ENCODE measurements around the gene MAT2A. TPM values are rescaled to one million over a fixed set of nuclear protein-coding genes. Genes with fewer than 3 reads are reported as not detected.
A peak's percentile ranks its signal among the peaks of the same experiment; 100 is the strongest.

MAT2A gene
- total and polyA plus RNA-seq, 10 of the 15 experiments (the other 5 are each of a cell fraction or from before 2014, with no cell fraction given): 97.6 to 408 (median 290) TPM

DNA sequence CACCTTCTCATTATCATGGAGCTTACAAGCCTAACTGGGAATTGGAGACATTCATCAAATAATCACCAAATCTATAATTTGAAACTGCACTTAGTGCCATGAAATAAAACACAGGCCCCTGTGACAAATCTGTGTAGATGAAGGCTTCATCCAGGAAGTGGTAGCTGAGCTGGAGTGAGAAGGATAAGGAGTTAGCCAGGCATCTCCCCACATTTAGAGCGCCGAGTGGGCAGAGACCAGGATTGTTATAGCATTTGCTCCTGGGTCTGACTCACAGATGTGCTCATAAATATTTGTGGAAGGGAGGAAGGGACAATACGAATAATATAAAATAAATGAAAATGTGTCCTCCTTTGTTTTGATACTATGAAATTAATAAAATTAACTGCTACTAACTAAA, 2.5 kb upstream of the MAT2A start (continued):
- TF ChIP-seq, protein P1, sequence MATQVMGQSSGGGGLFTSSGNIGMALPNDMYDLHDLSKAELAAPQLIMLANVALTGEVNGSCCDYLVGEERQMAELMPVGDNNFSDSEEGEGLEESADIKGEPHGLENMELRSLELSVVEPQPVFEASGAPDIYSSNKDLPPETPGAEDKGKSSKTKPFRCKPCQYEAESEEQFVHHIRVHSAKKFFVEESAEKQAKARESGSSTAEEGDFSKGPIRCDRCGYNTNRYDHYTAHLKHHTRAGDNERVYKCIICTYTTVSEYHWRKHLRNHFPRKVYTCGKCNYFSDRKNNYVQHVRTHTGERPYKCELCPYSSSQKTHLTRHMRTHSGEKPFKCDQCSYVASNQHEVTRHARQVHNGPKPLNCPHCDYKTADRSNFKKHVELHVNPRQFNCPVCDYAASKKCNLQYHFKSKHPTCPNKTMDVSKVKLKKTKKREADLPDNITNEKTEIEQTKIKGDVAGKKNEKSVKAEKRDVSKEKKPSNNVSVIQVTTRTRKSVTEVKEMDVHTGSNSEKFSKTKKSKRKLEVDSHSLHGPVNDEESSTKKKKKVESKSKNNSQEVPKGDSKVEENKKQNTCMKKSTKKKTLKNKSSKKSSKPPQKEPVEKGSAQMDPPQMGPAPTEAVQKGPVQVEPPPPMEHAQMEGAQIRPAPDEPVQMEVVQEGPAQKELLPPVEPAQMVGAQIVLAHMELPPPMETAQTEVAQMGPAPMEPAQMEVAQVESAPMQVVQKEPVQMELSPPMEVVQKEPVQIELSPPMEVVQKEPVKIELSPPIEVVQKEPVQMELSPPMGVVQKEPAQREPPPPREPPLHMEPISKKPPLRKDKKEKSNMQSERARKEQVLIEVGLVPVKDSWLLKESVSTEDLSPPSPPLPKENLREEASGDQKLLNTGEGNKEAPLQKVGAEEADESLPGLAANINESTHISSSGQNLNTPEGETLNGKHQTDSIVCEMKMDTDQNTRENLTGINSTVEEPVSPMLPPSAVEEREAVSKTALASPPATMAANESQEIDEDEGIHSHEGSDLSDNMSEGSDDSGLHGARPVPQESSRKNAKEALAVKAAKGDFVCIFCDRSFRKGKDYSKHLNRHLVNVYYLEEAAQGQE (IDR thresholded peaks at IDR 0.05; ENCODE audit: low read depth, low read length): no peak
- TF ChIP-seq, protein P2, sequence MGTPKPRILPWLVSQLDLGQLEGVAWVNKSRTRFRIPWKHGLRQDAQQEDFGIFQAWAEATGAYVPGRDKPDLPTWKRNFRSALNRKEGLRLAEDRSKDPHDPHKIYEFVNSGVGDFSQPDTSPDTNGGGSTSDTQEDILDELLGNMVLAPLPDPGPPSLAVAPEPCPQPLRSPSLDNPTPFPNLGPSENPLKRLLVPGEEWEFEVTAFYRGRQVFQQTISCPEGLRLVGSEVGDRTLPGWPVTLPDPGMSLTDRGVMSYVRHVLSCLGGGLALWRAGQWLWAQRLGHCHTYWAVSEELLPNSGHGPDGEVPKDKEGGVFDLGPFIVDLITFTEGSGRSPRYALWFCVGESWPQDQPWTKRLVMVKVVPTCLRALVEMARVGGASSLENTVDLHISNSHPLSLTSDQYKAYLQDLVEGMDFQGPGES (IDR thresholded peaks at IDR 0.05): no peak
- TF ChIP-seq RB1 (IDR thresholded peaks at IDR 0.05; ENCODE audit: borderline replicate concordance): no peak

DNA sequence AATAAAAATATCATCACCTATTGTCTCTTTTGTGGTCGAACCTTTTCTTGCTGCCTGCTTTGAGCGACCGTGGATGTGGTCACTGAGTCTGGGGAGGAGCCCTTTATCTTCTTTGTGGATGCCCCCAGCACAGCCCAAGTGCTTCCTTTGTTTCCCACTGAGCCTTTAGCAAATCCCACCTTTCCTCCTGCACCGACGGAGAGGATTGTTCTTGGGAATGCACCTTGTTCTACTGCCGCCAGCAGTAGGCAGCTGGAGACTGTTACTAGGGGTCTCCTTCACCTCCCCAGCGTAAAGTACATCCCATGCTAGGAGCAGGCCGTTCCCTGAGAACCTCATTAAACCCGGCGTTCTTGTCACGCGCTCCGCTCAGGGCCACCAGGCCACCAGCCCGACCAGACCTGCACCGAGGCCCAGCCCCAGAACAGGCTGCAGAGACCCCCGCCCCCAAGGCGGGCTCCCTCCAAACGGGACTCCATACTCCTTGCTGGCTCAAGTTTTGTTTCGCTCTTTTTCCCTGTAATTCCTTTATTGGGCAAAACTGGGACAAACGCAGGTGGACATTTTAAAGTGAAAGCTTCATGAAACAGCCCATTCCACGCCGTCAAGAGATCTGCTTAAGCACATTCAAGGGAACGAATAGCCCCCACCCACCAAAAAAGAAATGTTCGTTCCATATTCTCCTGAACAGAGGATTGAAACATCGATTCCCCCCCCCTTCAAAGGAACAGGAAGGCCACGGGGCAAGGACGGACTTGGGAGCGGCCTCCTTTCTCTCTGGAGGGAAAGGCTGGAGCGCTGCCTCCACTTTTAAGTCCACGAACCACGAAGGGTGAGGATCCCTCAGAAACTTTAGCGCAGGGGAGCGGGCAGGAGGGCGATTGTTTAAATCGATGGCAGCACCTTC, 1.1 kb upstream of the MAT2A start:
- FAIRE-seq (no peak), ATAC-seq (peak; percentile 28), DNase-seq (ENCODE audit: low read depth, low spot score) (no peak)
- POLR2A ChIA-PET: interaction anchor here (0.6 to 3.7 kb wide), 19 partner anchors 9 to 211 kb away, joined by 3 to 33 read pairs (median 5); partner anchors contain the start of genes C2orf68, ELMOD3, GGCX and RETSAT
- BruUV-seq (replicated peaks): TSS peak; percentile 87
- peaks cover 3 to 19% of the 10 kb centered on the region in 2 experiments; a peak in 3 of 4 replicates for H3K36me3 ChIP-seq (ENCODE audit: control insufficient read depth in 2 of 2, insufficient read depth in 2 of 2, low read length in 1 of 2)
- no peaks in the 10 kb centered on the region for H3K4me1 ChIP-seq (ENCODE audit: control insufficient read depth, insufficient read depth, low read length)
- intact Hi-C loops (cut with micrococcal nuclease; ENCODE audit: unreplicated experiment) (loop anchor here (2.0 to 5.0 kb wide), 2 partner anchors 79 to 183 kb away; partner anchors contain the start of genes ELMOD3, RETSAT and USP39), in situ Hi-C loops (cut with MboI) (no loop called here)
- peaks cover 59% of the 10 kb centered on the region for H3K79me2 ChIP-seq (ENCODE audit: control insufficient read depth, insufficient read depth, low read length)
- no peaks in the 10 kb centered on the region; the same call in 2 of the 3 replicates for H3K9me3 ChIP-seq (replicated peaks; ENCODE audit: control insufficient read depth, insufficient read depth, low read length)
- H2AFZ ChIP-seq (ENCODE audit: control insufficient read depth, low read depth, low read length): peak overlapping the region; percentile 98
- peak overlapping the region; percentile 96 for H3K4me2 ChIP-seq (ENCODE audit: control insufficient read depth, insufficient read depth)
- H3K4me3 ChIP-seq: peak overlapping the region; percentile 86
- CTCF ChIA-PET: interaction anchor here (1.0 to 10.9 kb wide), 3 partner anchors 15 to 168 kb away, joined by 3 to 134 read pairs (median 6); no protein-coding TSS in a partner anchor
- under 1% methylated on average over 35 of the region's 35 CpGs for WGBS (ENCODE audit: insufficient coverage, insufficient replicate concordance, low lambda C conversion rate, missing lambda C conversion rate)
- peak overlapping the region; percentile 100 for H3K27ac ChIP-seq (ENCODE audit: control insufficient read depth, insufficient read depth)
- H3K27me3 ChIP-seq (replicated peaks in 1 of 2; ENCODE audit: control insufficient read depth in 2 of 2, insufficient read depth in 2 of 2, low read length in 1 of 2): no peaks in the 10 kb centered on the region
- H4K20me1 ChIP-seq (ENCODE audit: control insufficient read depth, insufficient read depth): peaks cover 4% of the 10 kb centered on the region; the same call in 1 of the 2 replicates
- SMC1A ChIA-PET (ENCODE audit: uncharacterized antibody, unreplicated experiment): interaction anchor here (0.8 to 8.2 kb wide), 6 partner anchors 13 to 118 kb away, joined by 3 to 86 read pairs (median 12); partner anchors contain the start of genes RNF181 and SH2D6
- peak overlapping the region; percentile 100 for H3K9ac ChIP-seq (ENCODE audit: control insufficient read depth, insufficient read depth, low read length)
- RAD21 ChIA-PET (ENCODE audit: unreplicated experiment): interaction anchor here (1.0 to 2.5 kb wide), 6 partner anchors 14 to 210 kb away, joined by 3 to 16 read pairs (median 7); partner anchors contain the start of genes RNF181 and TGOLN2
- TF ChIP-seq NFIC (IDR thresholded peaks at IDR 0.05; ENCODE audit: low read depth, low read length) (peak; percentile 32; the same call in 1 of the 2 replicates), RUNX3 (IDR thresholded peaks at IDR 0.05; ENCODE audit: low read length) (peak; percentile 63), POLR2A (IDR thresholded peaks at IDR 0.05; ENCODE audit: low read depth, low read length) (peak; percentile 67)
- TF ChIP-seq, protein P1 (IDR thresholded peaks at IDR 0.05; ENCODE audit: low read depth, low read length): no peak
